SU-DHL-6 (cell line): Measurements from ENCODE around the gene HELZ.

Experiments
- EZH2phosphoT487 ChIP-seq: fragments of 200-600 bp; sonication (generic), shearing (Covaris generic); conservative IDR thresholded peaks from 2 replicates; pipeline ENCODE4 v1.6.1; 2018; ENCODE audit warnings: mild to moderate bottlenecking, antibody characterized with exemption, low read length, moderate library complexity, mixed read lengths
- TF ChIP-seq, protein P1 (sequence below): fragments of 200-600 bp; sonication (generic); IDR thresholded peaks from one replicate; pipeline ENCODE4 v1.5.1; 2017; ENCODE audit warnings: antibody characterized with exemption, mild to moderate bottlenecking, low read length, moderate library complexity; ENCODE audit not compliant: insufficient read depth, poor library complexity, severe bottlenecking

DNA sequence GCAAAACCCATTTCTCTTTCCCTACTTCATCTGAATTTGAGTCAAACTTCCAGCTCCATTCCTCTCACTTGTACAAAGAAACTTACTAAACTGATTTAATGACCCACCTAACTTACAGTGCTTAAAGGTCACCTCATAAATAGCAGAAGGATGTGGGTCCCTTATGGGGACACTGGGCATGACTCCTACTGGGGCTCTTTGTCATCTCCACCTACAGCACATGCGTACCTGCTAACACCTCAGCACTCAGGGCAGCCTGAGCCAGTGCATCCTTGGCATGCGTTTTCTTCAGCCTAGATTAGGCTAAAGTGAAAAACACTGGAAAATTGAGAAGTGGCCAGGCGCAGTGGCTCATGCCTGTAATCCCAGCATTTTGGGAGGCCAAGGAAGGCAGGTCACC is 63.2 kb downstream of the HELZ start:
- TF ChIP-seq, protein P1, sequence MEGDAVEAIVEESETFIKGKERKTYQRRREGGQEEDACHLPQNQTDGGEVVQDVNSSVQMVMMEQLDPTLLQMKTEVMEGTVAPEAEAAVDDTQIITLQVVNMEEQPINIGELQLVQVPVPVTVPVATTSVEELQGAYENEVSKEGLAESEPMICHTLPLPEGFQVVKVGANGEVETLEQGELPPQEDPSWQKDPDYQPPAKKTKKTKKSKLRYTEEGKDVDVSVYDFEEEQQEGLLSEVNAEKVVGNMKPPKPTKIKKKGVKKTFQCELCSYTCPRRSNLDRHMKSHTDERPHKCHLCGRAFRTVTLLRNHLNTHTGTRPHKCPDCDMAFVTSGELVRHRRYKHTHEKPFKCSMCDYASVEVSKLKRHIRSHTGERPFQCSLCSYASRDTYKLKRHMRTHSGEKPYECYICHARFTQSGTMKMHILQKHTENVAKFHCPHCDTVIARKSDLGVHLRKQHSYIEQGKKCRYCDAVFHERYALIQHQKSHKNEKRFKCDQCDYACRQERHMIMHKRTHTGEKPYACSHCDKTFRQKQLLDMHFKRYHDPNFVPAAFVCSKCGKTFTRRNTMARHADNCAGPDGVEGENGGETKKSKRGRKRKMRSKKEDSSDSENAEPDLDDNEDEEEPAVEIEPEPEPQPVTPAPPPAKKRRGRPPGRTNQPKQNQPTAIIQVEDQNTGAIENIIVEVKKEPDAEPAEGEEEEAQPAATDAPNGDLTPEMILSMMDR, result no peak
- TF ChIP-seq EZH2phosphoT487, result no peak
